Esophagus squamous epithelium (tissue), 4 donors: ENCODE measurements around the gene ZBTB8OS.
"Not testable (repeated sequence)": the region's sequence is repeated elsewhere in the genome, so short reads cannot be mapped to it uniquely, and the experiment has no call there.

Source experiments
- CTCF ChIP-seq, 6 experiments: fragments of 450-650 bp in 4 of 6; fragments of 200-600 bp in 2 of 6; sonication (generic) in 2 of 6; IDR thresholded peaks; one replicate each; pipeline ENCODE4 v1.5.1; 2016 to 2019; ENCODE audit warnings: antibody characterized with exemption in 6 of 6, mild to moderate bottlenecking in 4 of 6, moderate library complexity in 4 of 6
- POLR2A ChIP-seq, 4 donors: fragments of 450-650 bp; IDR thresholded peaks; one replicate each; pipeline ENCODE4 v1.6.1; 2017; ENCODE audit warnings: antibody characterized with exemption in 4 of 4, mild to moderate bottlenecking in 4 of 4, moderate library complexity in 3 of 4

GRCh38 chr1:32679993-32680392, 29.6 kb upstream of the ZBTB8OS start:
- TF ChIP-seq CTCF, POLR2A (IDR thresholded peaks at IDR 0.05): not testable (repeated sequence)
